HL-60 (cell line): ENCODE data around the gene NR2F6.

ENCODE experiments used
- DNase-seq, 2 experiments: peaks; one replicate each; pipeline ENCODE4 v3.0.0-alpha.2; 2010 to 2020; ENCODE audit warnings: low read depth in 1 of 2, low spot score in 1 of 2
- H3K27ac ChIP-seq: fragments of 250-450 bp; sonication (Bioruptor Pico); replicated peaks from 2 replicates; pipeline ENCODE4 v1.5.1; 2020; ENCODE audit warnings: mild to moderate bottlenecking, moderate library complexity
- H3K27me3 ChIP-seq: fragments of 250-450 bp; sonication (Bioruptor Pico); 2 replicates; pipeline ENCODE4 v1.5.1; 2021; ENCODE audit warnings: mild to moderate bottlenecking, moderate library complexity; ENCODE audit not compliant: insufficient read depth, poor library complexity, severe bottlenecking
- H3K4me3 ChIP-seq: replicated peaks from 2 replicates; pipeline ENCODE4 v1.5.1; 2011; ENCODE audit warnings: mild to moderate bottlenecking, control low read depth, low read length; ENCODE audit not compliant: insufficient read depth
- GABPA ChIP-seq: IDR thresholded peaks from 2 replicates; pipeline ENCODE4 v1.6.1; 2012; ENCODE audit warnings: low read depth
- POLR2AphosphoS5 ChIP-seq: IDR thresholded peaks from 2 replicates; pipeline ENCODE4 v1.6.1; 2012; ENCODE audit warnings: low read depth
- REST ChIP-seq: IDR thresholded peaks from 2 replicates; pipeline ENCODE4 v1.6.1; 2012; ENCODE audit warnings: low read depth; ENCODE audit not compliant: insufficient replicate concordance
- SPI1 ChIP-seq: IDR thresholded peaks from 2 replicates; pipeline ENCODE4 v1.6.1; 2012; ENCODE audit warnings: low read depth, mild to moderate bottlenecking, borderline replicate concordance
- TF ChIP-seq, protein P1 (sequence below): IDR thresholded peaks from one replicate; pipeline ENCODE4 v1.5.1; 2011; ENCODE audit warnings: low read length, control low read depth, inconsistent platforms; ENCODE audit not compliant: insufficient read depth

The NR2F6 gene

DNA sequence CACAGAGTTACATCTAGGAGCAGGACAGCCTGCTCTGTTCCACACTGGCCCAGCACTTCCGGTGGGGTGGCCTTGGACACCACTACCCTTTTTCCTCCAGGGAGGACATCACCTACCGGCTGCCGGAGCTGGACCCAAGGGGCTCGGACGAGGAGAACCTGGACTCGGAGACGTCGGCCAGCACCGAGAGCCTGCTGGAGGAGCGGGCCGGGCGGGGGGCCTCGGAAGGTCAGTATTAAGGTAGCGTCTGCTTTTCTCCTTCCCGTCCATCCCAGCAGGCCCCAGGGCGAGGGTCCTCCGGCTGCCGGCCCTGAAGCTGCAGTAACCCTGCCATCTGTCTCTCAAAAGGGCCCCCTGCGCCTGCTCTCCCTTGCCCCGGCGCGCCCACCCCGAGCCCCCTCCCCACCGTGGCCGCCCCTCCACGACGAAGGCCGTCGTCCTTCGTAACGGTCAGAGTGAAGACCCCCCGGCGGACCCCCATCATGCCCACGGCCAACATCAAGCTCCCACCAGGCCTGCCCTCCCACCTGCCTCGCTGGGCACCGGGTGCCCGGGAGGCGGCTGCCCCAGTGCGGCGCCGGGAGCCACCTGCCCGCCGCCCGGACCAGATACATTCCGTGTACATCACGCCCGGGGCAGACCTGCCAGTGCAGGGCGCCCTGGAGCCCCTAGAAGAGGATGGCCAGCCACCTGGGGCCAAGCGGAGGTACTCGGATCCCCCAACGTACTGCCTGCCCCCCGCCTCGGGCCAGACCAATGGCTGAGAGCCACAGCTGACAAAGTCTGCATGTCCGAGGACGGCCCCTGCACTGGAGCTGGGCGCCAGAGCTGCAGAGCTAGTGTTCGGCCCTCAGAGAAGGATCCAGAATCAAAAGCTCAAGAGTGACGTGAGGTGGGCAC is 33.9 kb downstream of the NR2F6 start:
- H3K4me3 ChIP-seq: no peak overlapping the region

GRCh38 chr19:17210296-17210695 is 35.4 kb downstream of the NR2F6 start:
- no peak overlapping the region for H3K4me3 ChIP-seq
- no peak for DNase-seq
- no peak overlapping the region for H3K27ac ChIP-seq
- H3K27me3 ChIP-seq: no peaks in the 10 kb centered on the region
- TF ChIP-seq SPI1 (no peak), REST (no peak), POLR2AphosphoS5 (no peak), GABPA (no peak)
- TF ChIP-seq, protein P1, sequence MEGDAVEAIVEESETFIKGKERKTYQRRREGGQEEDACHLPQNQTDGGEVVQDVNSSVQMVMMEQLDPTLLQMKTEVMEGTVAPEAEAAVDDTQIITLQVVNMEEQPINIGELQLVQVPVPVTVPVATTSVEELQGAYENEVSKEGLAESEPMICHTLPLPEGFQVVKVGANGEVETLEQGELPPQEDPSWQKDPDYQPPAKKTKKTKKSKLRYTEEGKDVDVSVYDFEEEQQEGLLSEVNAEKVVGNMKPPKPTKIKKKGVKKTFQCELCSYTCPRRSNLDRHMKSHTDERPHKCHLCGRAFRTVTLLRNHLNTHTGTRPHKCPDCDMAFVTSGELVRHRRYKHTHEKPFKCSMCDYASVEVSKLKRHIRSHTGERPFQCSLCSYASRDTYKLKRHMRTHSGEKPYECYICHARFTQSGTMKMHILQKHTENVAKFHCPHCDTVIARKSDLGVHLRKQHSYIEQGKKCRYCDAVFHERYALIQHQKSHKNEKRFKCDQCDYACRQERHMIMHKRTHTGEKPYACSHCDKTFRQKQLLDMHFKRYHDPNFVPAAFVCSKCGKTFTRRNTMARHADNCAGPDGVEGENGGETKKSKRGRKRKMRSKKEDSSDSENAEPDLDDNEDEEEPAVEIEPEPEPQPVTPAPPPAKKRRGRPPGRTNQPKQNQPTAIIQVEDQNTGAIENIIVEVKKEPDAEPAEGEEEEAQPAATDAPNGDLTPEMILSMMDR: no peak

More for the DNA sequence above, 33.9 kb downstream of the NR2F6 start:
- Histone ChIP-seq H3K27ac (no peak overlapping the region), H3K27me3 (no peaks in the 10 kb centered on the region)
- TF ChIP-seq GABPA: no peak
- no peak for TF ChIP-seq REST
- TF ChIP-seq SPI1: no peak
- TF ChIP-seq POLR2AphosphoS5: no peak
- TF ChIP-seq, protein P1: no peak
- no peak for DNase-seq

- Histone ChIP-seq H3K27ac (no peak overlapping the region), H3K4me3 (no peak overlapping the region), H3K27me3 (no peaks in the 10 kb centered on the region)
- no peak for DNase-seq
- TF ChIP-seq, protein P1: no peak
- TF ChIP-seq SPI1 (no peak), GABPA (no peak), REST (no peak), POLR2AphosphoS5 (no peak)
Measured at GRCh38 chr19:17209126-17210036, 36.3 kb downstream of the NR2F6 start.
